Natural killer cell (primary cell): ENCODE measurements around the gene CPSF2. TPM values are rescaled to one million over a fixed set of nuclear protein-coding genes. Genes with fewer than 3 reads are reported as not detected.

Experiments
- ATAC-seq, 3 donors: fragments of 150-1000 bp in 2 of 3; fragments of 200-7000 bp in 1 of 3; cut with Tn5 transposase; 1 replicate in 1 of 3; 2 replicates in 2 of 3; pipeline ENCODE4 v1.10.0; 2021; ENCODE audit warnings: mild to moderate bottlenecking in 2 of 3, moderate library complexity in 2 of 3
- DNase-seq, 2 donors: peaks; one replicate each; pipeline versions ENCODE4 v3.0.0 to v3.0.0-alpha.2; 2013 to 2021; ENCODE audit warnings: mixed read lengths in 1 of 2
- H3K27ac ChIP-seq: one replicate; pipeline ENCODE4 v1.5.1; 2013; ENCODE audit warnings: mild to moderate bottlenecking, low read length
- H3K27me3 ChIP-seq: one replicate; pipeline ENCODE4 v1.6.1; 2013; ENCODE audit warnings: low read length; ENCODE audit not compliant: control insufficient read depth, insufficient read depth
- H3K36me3 ChIP-seq: one replicate; pipeline ENCODE4 v1.6.1; 2013; ENCODE audit warnings: low read length; ENCODE audit not compliant: control insufficient read depth, insufficient read depth
- H3K4me1 ChIP-seq: one replicate; pipeline ENCODE4 v1.6.1; 2013; ENCODE audit warnings: low read length; ENCODE audit not compliant: control insufficient read depth, insufficient read depth
- H3K4me3 ChIP-seq: one replicate; pipeline ENCODE4 v1.5.1; 2013; ENCODE audit warnings: low read length
- H3K9me3 ChIP-seq: one replicate; pipeline ENCODE4 v1.6.1; 2013; ENCODE audit warnings: low read length; ENCODE audit not compliant: control insufficient read depth, insufficient read depth
- H3K27ac Mint-ChIP-seq, 2 donors: one replicate each; pipeline ENCODE4 v1.8.0; 2022; ENCODE audit warnings: mild to moderate bottlenecking in 2 of 2, mixed read lengths in 2 of 2, moderate library complexity in 1 of 2
- H3K27me3 Mint-ChIP-seq, 2 donors: one replicate each; pipeline ENCODE4 v1.8.0; 2022; ENCODE audit warnings: low read depth in 2 of 2, mixed read lengths in 2 of 2
- H3K36me3 Mint-ChIP-seq: one replicate; pipeline ENCODE4 v1.8.0; 2022; ENCODE audit warnings: mixed read lengths
- H3K4me1 Mint-ChIP-seq, 2 donors: one replicate each; pipeline ENCODE4 v1.8.0; 2022; ENCODE audit warnings: mixed read lengths in 2 of 2
- H3K4me3 Mint-ChIP-seq: one replicate; pipeline ENCODE4 v1.8.0; 2022; ENCODE audit warnings: mild to moderate bottlenecking, moderate library complexity, mixed read lengths
- H3K9me3 Mint-ChIP-seq, 2 donors: one replicate each; pipeline ENCODE4 v1.8.0; 2022; ENCODE audit warnings: mixed read lengths in 2 of 2
- CTCF ChIP-seq: fragments of 200-600 bp; IDR thresholded peaks from one replicate; pipeline ENCODE4 v1.8.0; 2022; ENCODE audit warnings: antibody characterized with exemption
- WGBS: methylation state at CpG from one replicate; pipeline ENCODE4 v1.1.7; 2013; ENCODE audit warnings: missing lambda C conversion rate; ENCODE audit not compliant: insufficient coverage; 5-methylcytosine and 5-hydroxymethylcytosine counted together
- intact Hi-C: fragments of 100-400 bp; cut with micrococcal nuclease; formaldehyde crosslinking; loops from one replicate; pipeline ENCODE4 v1.14.2; 2022
- total RNA-seq, 4 donors: library from RNA; stranded (reverse); fragments of 120-200 nt in 1 of 4; gene quantifications; one replicate each; pipeline versions ENCODE4 v1.2.3 to v1.2.4, GENCODE V29; 2013 to 2022

Gene CPSF2
- 10 to 100 TPM; 24.2 to 39.8 (median 28.6) TPM for total RNA-seq
- 55.2 TPM for total RNA-seq (2013)

GRCh38 chr14:92121670-92122350, at the start of gene CPSF2, which contains the start of gene NDUFB1:
CPSF2 (plus strand) TSS chr14:92121969; CDS start chr14:92130985, 9,016 bp downstream.
NDUFB1 (minus strand) TSS chr14:92121706; CDS start chr14:92117637, 4,069 bp downstream.
- no peaks in the 10 kb centered on the region for H3K27me3 ChIP-seq
- H3K27ac ChIP-seq = peak within 1 kb of the TSS; percentile 94
- peaks cover 23% of the 10 kb centered on the region for H3K4me1 ChIP-seq
- H3K4me3 Mint-ChIP-seq = peak within 1 kb of the TSS; percentile 100
- DNase-seq (peak; percentile 84 to 90), ATAC-seq (peak; percentile 84 to 93 (median 90))
- H3K27me3 Mint-ChIP-seq = no peaks in the 10 kb centered on the region
- H3K9me3 ChIP-seq = no peaks in the 10 kb centered on the region
- WGBS = under 1% methylated on average over 55 of the region's 55 CpGs
- peak within 1 kb of the TSS; percentile 94 for H3K4me3 ChIP-seq
- peaks cover under 1% of the 10 kb centered on the region for H3K36me3 Mint-ChIP-seq
- H3K4me1 Mint-ChIP-seq = peaks cover 31 to 40% of the 10 kb centered on the region in 2 donors
- TF ChIP-seq CTCF = no peak
- H3K27ac Mint-ChIP-seq = peak within 1 kb of the TSS; percentile 97 to 99
- no peaks in the 10 kb centered on the region for H3K9me3 Mint-ChIP-seq
- intact Hi-C loops = loop anchor here (1.0 to 2.0 kb wide), 2 partner anchors 15 to 82 kb away; partner anchors contain the start of genes ATXN3 and TRIP11
- H3K36me3 ChIP-seq = peaks cover 11% of the 10 kb centered on the region

- no peak for ATAC-seq
- Histone ChIP-seq H3K9me3 (no peaks in the 10 kb centered on the region), H3K27ac (no peak overlapping the region), H3K36me3 (peaks cover 27% of the 10 kb centered on the region), H3K4me1 (no peaks in the 10 kb centered on the region), H3K4me3 (no peak overlapping the region), H3K27me3 (no peaks in the 10 kb centered on the region)
- no peaks in the 10 kb centered on the region for H3K36me3 Mint-ChIP-seq
- no peaks in the 10 kb centered on the region for H3K4me1 Mint-ChIP-seq
- H3K4me3 Mint-ChIP-seq = no peak overlapping the region
- intact Hi-C loops = no loop called here
- H3K27ac Mint-ChIP-seq = no peak overlapping the region
- no peaks in the 10 kb centered on the region for H3K27me3 Mint-ChIP-seq
- no peak for TF ChIP-seq CTCF
- H3K9me3 Mint-ChIP-seq = no peaks in the 10 kb centered on the region
- no peak for DNase-seq
These were observed 47.2 kb upstream of the CPSF2 start for GRCh38 chr14:92074555-92074954.

- ATAC-seq = no peak
- Histone ChIP-seq H3K27ac (no peak overlapping the region), H3K27me3 (no peaks in the 10 kb centered on the region), H3K36me3 (peaks cover 28% of the 10 kb centered on the region), H3K4me1 (no peaks in the 10 kb centered on the region), H3K4me3 (no peak overlapping the region), H3K9me3 (no peaks in the 10 kb centered on the region)
- Mint-ChIP-seq H3K4me1 (no peaks in the 10 kb centered on the region), H3K4me3 (no peak overlapping the region), H3K27ac (no peak overlapping the region), H3K9me3 (no peaks in the 10 kb centered on the region), H3K27me3 (no peaks in the 10 kb centered on the region), H3K36me3 (peaks cover 5% of the 10 kb centered on the region)
- no peak for DNase-seq
- intact Hi-C loops = no loop called here
- WGBS = 95% methylated on average over 4 of the region's 5 CpGs
- TF ChIP-seq CTCF = no peak
These were observed 33.3 kb upstream of the CPSF2 start for GRCh38 chr14:92088494-92088893.

- Mint-ChIP-seq H3K27me3 (no peaks in the 10 kb centered on the region), H3K36me3 (no peaks in the 10 kb centered on the region), H3K27ac (no peak overlapping the region), H3K4me1 (no peaks in the 10 kb centered on the region), H3K9me3 (no peaks in the 10 kb centered on the region), H3K4me3 (no peak overlapping the region)
- Histone ChIP-seq H3K36me3 (peaks cover 31% of the 10 kb centered on the region), H3K4me1 (no peaks in the 10 kb centered on the region), H3K4me3 (no peak overlapping the region), H3K27me3 (no peaks in the 10 kb centered on the region), H3K27ac (no peak overlapping the region), H3K9me3 (no peaks in the 10 kb centered on the region)
- intact Hi-C loops = no loop called here
- 33% methylated on average over 1 of the region's 1 CpG for WGBS
- DNase-seq = peak in 1 of 2 donors; percentile 37
- no peak for TF ChIP-seq CTCF
- no peak for ATAC-seq
These were observed 28.4 kb upstream of the CPSF2 start for GRCh38 chr14:92093320-92093719.
